Esophagus squamous epithelium (tissue), 5 donors: ENCODE data around the gene MERTK. TPM values are rescaled to one million over a fixed set of nuclear protein-coding genes. Genes with fewer than 3 reads are reported as not detected.
A peak's percentile ranks its signal among the peaks of the same experiment; 100 is the strongest.
"Not testable (repeated sequence)": the region's sequence is repeated elsewhere in the genome, so short reads cannot be mapped to it uniquely, and the experiment has no call there.

Experiments used
- DNase-seq: peaks from one replicate; lab custom pipeline; 2025; lab: John Stamatoyannopoulos, UW
- H3K27ac ChIP-seq, 4 donors: fragments of 200-600 bp; sonication (generic); one replicate each; pipeline ENCODE4 v1.5.1; 2016 to 2019; ENCODE audit warnings: mild to moderate bottlenecking in 1 of 4
- H3K27me3 ChIP-seq, 4 donors: fragments of 200-600 bp; sonication (generic); 1 replicate in 3 of 4; 2 replicates in 1 of 4; pipeline versions ENCODE4 v1.5.1 to v1.6.0; 2017 to 2021; ENCODE audit warnings: antibody characterized with exemption in 1 of 4
- H3K36me3 ChIP-seq, 3 donors: fragments of 200-600 bp; sonication (generic); one replicate each; pipeline ENCODE4 v1.5.1; 2016 to 2019
- H3K4me1 ChIP-seq, 3 donors: fragments of 200-600 bp; sonication (generic); one replicate each; pipeline ENCODE4 v1.5.1; 2017 to 2019
- H3K4me3 ChIP-seq, 4 donors: fragments of 200-600 bp; sonication (generic); 1 replicate in 3 of 4; 2 replicates in 1 of 4; pipeline ENCODE4 v1.5.1; 2016 to 2019; ENCODE audit warnings: mild to moderate bottlenecking in 2 of 4, moderate library complexity in 1 of 4
- H3K9me3 ChIP-seq, 3 donors: fragments of 200-600 bp; sonication (generic); one replicate each; pipeline ENCODE4 v1.5.1; 2016 to 2019
- POLR2A ChIP-seq, 4 donors: fragments of 450-650 bp; IDR thresholded peaks; one replicate each; pipeline ENCODE4 v1.6.1; 2017; ENCODE audit warnings: antibody characterized with exemption in 4 of 4, mild to moderate bottlenecking in 4 of 4, moderate library complexity in 3 of 4
- WGBS, 2 donors: methylation state at CpG; one replicate each; pipeline ENCODE4 v1.1.5; 2018; 5-methylcytosine and 5-hydroxymethylcytosine counted together
- intact Hi-C: fragments of 100-400 bp; cut with DNase I; formaldehyde crosslinking; loops from one replicate; pipeline ENCODE4 v1.15.0; 2022
- total RNA-seq, 4 donors: library from RNA; depleted of rRNA; stranded (reverse); fragments of >200 nt; gene quantifications; one replicate each; pipeline ENCODE4 v1.1.0, GENCODE V29; 2016
- TF ChIP-seq, protein P1 (sequence below), 6 experiments: fragments of 450-650 bp in 4 of 6; fragments of 200-600 bp in 2 of 6; sonication (generic) in 2 of 6; IDR thresholded peaks; one replicate each; pipeline ENCODE4 v1.5.1; 2016 to 2019; ENCODE audit warnings: antibody characterized with exemption in 6 of 6, mild to moderate bottlenecking in 4 of 6, moderate library complexity in 4 of 6
- donor health status: DM: yes; HTN: yes; CAD: no.

Gene MERTK
- total RNA-seq, 4 donors from 2014 or later, result 1.7 to 13.7 (median 7.0) TPM

DNA sequence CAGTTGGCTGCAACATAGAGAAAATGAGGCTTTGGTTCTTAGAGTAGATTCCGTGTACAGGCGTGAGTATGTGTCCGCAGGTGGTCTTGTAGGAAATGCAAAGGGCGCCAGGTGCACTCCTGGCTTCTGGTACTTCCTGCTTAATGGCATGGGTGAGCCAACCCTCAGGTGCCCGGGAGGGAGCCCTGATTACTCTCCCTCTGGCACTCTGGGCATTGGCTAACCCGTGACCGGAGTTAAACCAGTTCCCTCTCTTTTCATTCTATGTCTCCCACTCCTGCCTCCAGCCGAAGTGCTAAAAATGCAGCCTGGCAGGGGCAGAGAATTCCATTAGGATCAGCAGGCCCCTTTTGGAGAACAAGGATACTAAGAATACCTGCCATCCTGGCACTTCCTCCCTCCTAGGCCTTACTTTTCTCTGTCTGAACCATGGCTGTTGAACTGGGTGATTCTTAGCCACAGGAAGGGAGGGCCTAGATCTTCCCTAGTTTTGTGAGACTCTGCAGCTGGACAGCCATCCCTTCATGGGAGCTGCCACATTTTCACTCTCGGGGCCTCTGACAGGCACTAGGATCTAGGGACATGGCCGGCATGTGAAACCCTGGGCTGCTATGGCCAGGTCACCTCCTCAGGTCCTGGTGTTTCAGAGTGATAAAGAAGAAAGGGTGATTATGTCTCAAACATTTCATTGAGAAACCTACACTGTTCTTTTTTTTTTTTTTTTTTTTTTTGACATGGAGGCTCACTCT, 6.5 kb downstream of the MERTK start:
- Histone ChIP-seq H3K4me3 (no peak overlapping the region), H3K27ac (peak overlapping the region in 3 of 4 donors; percentile 10 to 74 (median 57)), H3K27me3 (peaks cover 0 to 3% (median 0%) of the 10 kb centered on the region in 4 donors), H3K36me3 (no peaks in the 10 kb centered on the region), H3K9me3 (no peaks in the 10 kb centered on the region), H3K4me1 (peaks cover 0 to 48% (median 20%) of the 10 kb centered on the region in 3 donors)
- intact Hi-C loops, result no loop called here
- DNase-seq, result no peak
- TF ChIP-seq, protein P1, sequence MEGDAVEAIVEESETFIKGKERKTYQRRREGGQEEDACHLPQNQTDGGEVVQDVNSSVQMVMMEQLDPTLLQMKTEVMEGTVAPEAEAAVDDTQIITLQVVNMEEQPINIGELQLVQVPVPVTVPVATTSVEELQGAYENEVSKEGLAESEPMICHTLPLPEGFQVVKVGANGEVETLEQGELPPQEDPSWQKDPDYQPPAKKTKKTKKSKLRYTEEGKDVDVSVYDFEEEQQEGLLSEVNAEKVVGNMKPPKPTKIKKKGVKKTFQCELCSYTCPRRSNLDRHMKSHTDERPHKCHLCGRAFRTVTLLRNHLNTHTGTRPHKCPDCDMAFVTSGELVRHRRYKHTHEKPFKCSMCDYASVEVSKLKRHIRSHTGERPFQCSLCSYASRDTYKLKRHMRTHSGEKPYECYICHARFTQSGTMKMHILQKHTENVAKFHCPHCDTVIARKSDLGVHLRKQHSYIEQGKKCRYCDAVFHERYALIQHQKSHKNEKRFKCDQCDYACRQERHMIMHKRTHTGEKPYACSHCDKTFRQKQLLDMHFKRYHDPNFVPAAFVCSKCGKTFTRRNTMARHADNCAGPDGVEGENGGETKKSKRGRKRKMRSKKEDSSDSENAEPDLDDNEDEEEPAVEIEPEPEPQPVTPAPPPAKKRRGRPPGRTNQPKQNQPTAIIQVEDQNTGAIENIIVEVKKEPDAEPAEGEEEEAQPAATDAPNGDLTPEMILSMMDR (IDR thresholded peaks at IDR 0.05), result no peak
- 66 to 90% methylated on average over 9 to 10 of the region's 10 CpGs for WGBS, 2 donors

DNA sequence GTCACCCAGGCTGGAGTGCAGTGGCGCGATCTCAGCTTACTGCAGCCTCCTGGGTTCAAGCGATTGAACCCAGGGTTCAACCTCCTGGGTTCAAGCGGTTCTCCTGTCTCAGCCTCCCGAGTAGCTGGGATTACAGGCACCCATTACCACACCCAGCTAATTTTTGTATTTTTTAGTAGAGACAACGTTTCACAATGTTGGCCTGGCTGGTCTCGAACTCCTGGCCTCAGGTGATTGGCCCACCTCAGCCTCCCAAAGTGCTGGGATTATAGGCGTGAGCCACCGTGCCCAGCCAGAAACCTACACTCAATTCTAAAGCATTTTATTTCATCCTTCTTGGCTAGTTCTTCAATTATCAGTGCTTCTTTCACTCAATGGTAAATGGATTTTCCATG, 7.1 kb downstream of the MERTK start:
- H3K4me3 ChIP-seq, H3K36me3 ChIP-seq, intact Hi-C loops, H3K9me3 ChIP-seq, DNase-seq, H3K27me3 ChIP-seq: not testable (repeated sequence)
- WGBS, 2 donors, result 83 to 87% methylated on average over 5 of the region's 9 CpGs
- peak overlapping the region in 3 of 4 donors; percentile 26 to 83 (median 74) for H3K27ac ChIP-seq
- peaks cover 0 to 44% (median 20%) of the 10 kb centered on the region in 3 donors for H3K4me1 ChIP-seq

DNA sequence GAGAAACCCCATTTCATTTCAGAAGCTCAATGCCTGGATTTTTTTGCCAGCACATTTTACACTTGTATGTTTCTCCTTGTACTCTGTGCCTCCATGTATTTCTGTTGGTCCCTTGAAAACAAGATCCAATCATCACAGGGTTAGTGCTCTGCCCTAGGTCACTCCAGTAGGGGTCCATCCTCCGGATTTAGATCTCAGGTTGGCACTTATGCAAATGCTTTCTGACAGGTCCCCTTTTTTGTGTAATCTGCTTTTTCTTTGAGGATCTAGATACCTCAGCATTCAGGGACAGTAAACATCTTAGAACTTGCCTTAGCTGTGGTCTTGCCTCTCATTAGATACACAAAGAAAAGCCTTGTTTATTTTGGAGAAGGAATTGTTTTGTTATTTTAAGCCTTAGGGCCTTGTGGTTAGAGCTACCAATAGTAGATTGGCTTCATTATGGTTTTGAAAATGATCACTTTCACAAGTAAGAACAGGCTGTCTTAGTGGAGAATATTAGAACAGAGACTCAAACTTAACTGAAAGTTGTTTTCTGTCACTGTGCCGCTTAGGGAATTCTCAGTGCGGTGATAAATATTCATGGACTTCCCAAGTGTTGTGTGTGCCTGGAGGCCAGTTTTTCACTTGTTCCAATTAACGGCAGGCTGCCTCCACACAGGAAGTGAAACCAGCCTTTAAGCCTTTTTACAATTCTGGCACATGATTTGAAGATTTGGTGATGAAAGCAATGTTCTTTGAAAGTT, 7.8 kb downstream of the MERTK start:
- Histone ChIP-seq H3K4me1 (peaks cover 0 to 37% (median 20%) of the 10 kb centered on the region in 3 donors), H3K27me3 (no peaks in the 10 kb centered on the region), H3K9me3 (no peaks in the 10 kb centered on the region), H3K27ac (peak overlapping the region; percentile 2 to 83 (median 50)), H3K4me3 (no peak overlapping the region), H3K36me3 (no peaks in the 10 kb centered on the region)
- TF ChIP-seq, protein P1 (IDR thresholded peaks at IDR 0.05), result no peak
- TF ChIP-seq POLR2A (IDR thresholded peaks at IDR 0.05), result no peak
- DNase-seq, result no peak
- intact Hi-C loops, result no loop called here
- WGBS, 2 donors, result 2 to 8% methylated on average over 4 of the region's 4 CpGs

DNA sequence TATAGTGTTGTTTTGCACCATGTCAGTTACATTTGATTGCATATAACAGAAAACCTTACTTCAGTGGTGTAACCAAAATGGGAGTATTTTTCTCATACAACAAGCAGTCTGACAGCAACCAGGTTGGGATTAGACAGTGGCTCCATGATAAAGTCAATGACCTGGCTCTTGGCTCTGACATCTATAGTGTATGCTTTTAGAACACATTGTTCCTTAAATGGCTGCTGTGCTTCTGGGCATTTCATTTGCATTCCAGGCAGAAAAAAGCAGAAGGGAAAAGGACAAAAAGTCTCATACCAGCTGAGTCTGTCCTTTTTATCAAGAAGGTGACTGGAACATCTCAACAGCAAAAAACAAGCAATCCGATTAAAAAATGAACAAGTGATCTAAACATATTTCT, 10.2 kb downstream of the MERTK start:
- intact Hi-C loops, result no loop called here
- DNase-seq, result no peak
- 79 to 83% methylated on average over 1 of the region's 1 CpG for WGBS, 2 donors
- no peaks in the 10 kb centered on the region for H3K27me3 ChIP-seq
- no peaks in the 10 kb centered on the region for H3K36me3 ChIP-seq
- no peaks in the 10 kb centered on the region for H3K9me3 ChIP-seq
- H3K27ac ChIP-seq, result peak overlapping the region in 2 of 4 donors; percentile 6 to 50
- no peak for TF ChIP-seq POLR2A (IDR thresholded peaks at IDR 0.05)
- TF ChIP-seq, protein P1 (IDR thresholded peaks at IDR 0.05), result no peak
- H3K4me1 ChIP-seq, result peaks cover 0 to 31% (median 23%) of the 10 kb centered on the region in 3 donors
- no peak overlapping the region for H3K4me3 ChIP-seq

DNA sequence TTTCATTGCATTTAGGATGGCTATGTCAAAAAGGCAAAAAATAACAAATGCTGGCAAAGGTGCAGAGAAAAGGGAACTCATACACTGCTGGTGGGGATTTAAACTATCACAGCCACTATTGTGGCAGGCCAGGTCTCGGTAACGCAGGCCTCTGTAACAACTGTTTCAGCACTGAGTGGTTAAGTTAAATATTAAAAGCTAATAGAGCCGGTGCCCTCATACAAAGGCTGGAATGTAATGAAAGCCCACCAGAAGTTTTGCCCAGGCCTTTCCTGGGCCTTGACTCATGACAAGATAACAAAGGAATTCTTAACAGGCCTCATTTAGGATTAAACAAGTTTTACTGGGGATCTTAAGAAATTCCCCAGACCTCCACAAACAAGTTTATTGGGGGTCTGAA, 10.7 kb downstream of the MERTK start:
- peaks cover 0 to 31% (median 23%) of the 10 kb centered on the region in 3 donors for H3K4me1 ChIP-seq
- no peaks in the 10 kb centered on the region for H3K9me3 ChIP-seq
- no peaks in the 10 kb centered on the region for H3K27me3 ChIP-seq
- H3K27ac ChIP-seq, result peak overlapping the region in 2 of 4 donors; percentile 34 to 50
- 88 to 97% methylated on average over 3 of the region's 3 CpGs for WGBS, 2 donors
- no peaks in the 10 kb centered on the region for H3K36me3 ChIP-seq
- no peak for DNase-seq
- intact Hi-C loops, result no loop called here
- no peak for TF ChIP-seq POLR2A (IDR thresholded peaks at IDR 0.05)
- TF ChIP-seq, protein P1 (IDR thresholded peaks at IDR 0.05), result no peak
- H3K4me3 ChIP-seq, result no peak overlapping the region

DNA sequence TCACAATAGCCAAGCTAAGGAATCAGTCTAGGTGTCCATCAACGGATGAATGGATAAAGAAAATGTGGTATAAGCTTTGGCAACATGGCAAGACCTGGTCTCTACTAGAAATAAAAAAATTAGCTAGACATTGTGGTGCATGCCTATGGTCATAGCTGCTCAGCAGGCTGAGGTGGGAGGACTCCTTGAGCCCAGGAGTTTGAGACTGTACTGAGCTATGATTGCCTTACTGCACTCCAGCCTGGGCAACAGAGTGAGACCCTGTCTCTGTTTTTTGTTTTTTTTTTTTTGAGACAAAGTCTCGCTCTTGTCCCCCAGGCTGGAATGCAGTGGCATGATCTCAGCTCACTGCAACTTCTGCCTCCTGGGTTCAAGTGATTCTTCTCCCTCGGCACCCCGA, 11.6 kb downstream of the MERTK start:
- intact Hi-C loops, H3K4me3 ChIP-seq, H3K9me3 ChIP-seq, H3K27ac ChIP-seq, H3K36me3 ChIP-seq, H3K27me3 ChIP-seq, DNase-seq: not testable (repeated sequence)
- peaks cover 0 to 26% (median 17%) of the 10 kb centered on the region in 3 donors for H3K4me1 ChIP-seq
- 91 to 93% methylated on average over 4 of the region's 4 CpGs for WGBS, 2 donors
